Keratinocyte (primary cell): ENCODE measurements around the gene PPP1R36. TPM values are rescaled to one million over a fixed set of nuclear protein-coding genes. Genes with fewer than 3 reads are reported as not detected.

Source experiments
- DNase-seq: peaks from one replicate; pipeline ENCODE4 v3.0.0-alpha.2; 2011; ENCODE audit warnings: low read depth, missing footprints, low spot score
- FAIRE-seq: peaks from 2 replicates; lab custom pipeline; 2011; peaks lifted over from hg19 to GRCh38; lab: Jason Lieb, UNC
- H2AFZ ChIP-seq: 2 replicates; pipeline ENCODE4 v1.6.0; 2012; ENCODE audit warnings: low read length, control low read depth, inconsistent platforms; ENCODE audit not compliant: control insufficient read depth
- H3K27ac ChIP-seq: 2 replicates; pipeline ENCODE4 v1.5.1; 2011; ENCODE audit warnings: low read length; ENCODE audit not compliant: control insufficient read depth, insufficient read depth
- H3K27me3 ChIP-seq: 3 replicates; pipeline ENCODE4 v1.6.0; 2011; ENCODE audit warnings: low read length; ENCODE audit not compliant: control insufficient read depth, insufficient read depth; ENCODE audit errors: extremely low read depth
- H3K36me3 ChIP-seq, 2 experiments: 2 replicates in 1 of 2; 3 replicates in 1 of 2; pipeline ENCODE4 v1.5.1; 2011; ENCODE audit warnings: low read length in 2 of 2, mild to moderate bottlenecking in 1 of 2; ENCODE audit not compliant: control insufficient read depth in 2 of 2, insufficient read depth in 2 of 2; ENCODE audit errors: extremely low read depth in 1 of 2
- H3K4me1 ChIP-seq: 3 replicates; pipeline ENCODE4 v1.5.1; 2011; ENCODE audit warnings: low read length; ENCODE audit not compliant: control insufficient read depth, insufficient read depth; ENCODE audit errors: extremely low read depth
- H3K4me2 ChIP-seq: 3 replicates; pipeline ENCODE4 v1.6.0; 2011; ENCODE audit warnings: low read depth, low read length; ENCODE audit not compliant: control insufficient read depth, insufficient read depth; ENCODE audit errors: extremely low read depth
- H3K4me3 ChIP-seq, 3 experiments: fragments of 200-600 bp in 1 of 3; sonication (generic) in 1 of 3; 2 replicates in 2 of 3; 3 replicates in 1 of 3; pipeline ENCODE4 v1.5.1; 2011 to 2016; ENCODE audit warnings: low read length in 3 of 3, mild to moderate bottlenecking in 3 of 3, control low read depth in 2 of 3, inconsistent platforms in 1 of 3, low read depth in 1 of 3, mixed read lengths in 1 of 3, mixed run types in 1 of 3, moderate library complexity in 1 of 3; ENCODE audit not compliant: control insufficient read depth in 2 of 3, insufficient read depth in 2 of 3; ENCODE audit errors: extremely low read depth in 1 of 3
- H3K79me2 ChIP-seq: 2 replicates; pipeline ENCODE4 v1.6.0; 2012; ENCODE audit warnings: low read length; ENCODE audit not compliant: control insufficient read depth, insufficient read depth
- H3K9ac ChIP-seq: 3 replicates; pipeline ENCODE4 v1.6.0; 2011; ENCODE audit warnings: low read length; ENCODE audit not compliant: control insufficient read depth, insufficient read depth; ENCODE audit errors: extremely low read depth
- H3K9me1 ChIP-seq: 3 replicates; pipeline ENCODE4 v1.6.0; 2011; ENCODE audit warnings: low read length; ENCODE audit not compliant: control insufficient read depth, insufficient read depth; ENCODE audit errors: extremely low read depth
- H3K9me3 ChIP-seq: 2 replicates; pipeline ENCODE4 v1.5.1; 2012; ENCODE audit warnings: low read depth, low read length; ENCODE audit not compliant: control insufficient read depth
- H4K20me1 ChIP-seq: 3 replicates; pipeline ENCODE4 v1.6.0; 2011; ENCODE audit warnings: low read length; ENCODE audit not compliant: control insufficient read depth, insufficient read depth; ENCODE audit errors: extremely low read depth
- EZH2 ChIP-seq: IDR thresholded peaks from one replicate; pipeline ENCODE4 v1.6.1; 2012; ENCODE audit warnings: inconsistent platforms, mild to moderate bottlenecking, low read length, moderate library complexity
- dilution Hi-C: fragments of 300-500 bp; cut with MboI; formaldehyde crosslinking; loops from one replicate; pipeline ENCODE4 v1.7.0; 2020; ENCODE audit warnings: low sequenced_read_pairs; ENCODE audit not compliant: extremely low pct_ligation_motif_present
- polyA plus RNA-seq, 5 experiments: library from polyadenylated mRNA; depleted of rRNA in 3 of 5; stranded (reverse) in 3 of 5; stranded (forward) in 1 of 5; unstranded in 1 of 5; fragments of >200 nt; gene quantifications; 1 replicate in 1 of 5; 2 replicates in 3 of 5; 3 replicates in 1 of 5; pipeline versions ENCODE4 v1.2.1 to v1.2.3, GENCODE V29; 2011 to 2012; ENCODE audit warnings: missing spikeins in 2 of 5, low read depth in 1 of 5, low replicate concordance in 1 of 5
- TF ChIP-seq, protein P1 (sequence below), 3 experiments: IDR thresholded peaks in 1 of 3; conservative IDR thresholded peaks in 1 of 3; optimal IDR thresholded peaks in 1 of 3; 2 replicates in 2 of 3; 3 replicates in 1 of 3; pipeline versions ENCODE3 to v1.5.1; 2011; ENCODE audit warnings: low read length in 3 of 3, mild to moderate bottlenecking in 3 of 3, moderate library complexity in 2 of 3, control low read depth in 1 of 3, inconsistent platforms in 1 of 3; ENCODE audit not compliant: insufficient read depth in 2 of 3; ENCODE audit errors: extremely low read depth in 1 of 3

The PPP1R36 gene
- polyA plus RNA-seq, 1 donor (not counting 4 experiments of a cell fraction or from before 2014, with no cell fraction given) = 0.81 TPM

DNA sequence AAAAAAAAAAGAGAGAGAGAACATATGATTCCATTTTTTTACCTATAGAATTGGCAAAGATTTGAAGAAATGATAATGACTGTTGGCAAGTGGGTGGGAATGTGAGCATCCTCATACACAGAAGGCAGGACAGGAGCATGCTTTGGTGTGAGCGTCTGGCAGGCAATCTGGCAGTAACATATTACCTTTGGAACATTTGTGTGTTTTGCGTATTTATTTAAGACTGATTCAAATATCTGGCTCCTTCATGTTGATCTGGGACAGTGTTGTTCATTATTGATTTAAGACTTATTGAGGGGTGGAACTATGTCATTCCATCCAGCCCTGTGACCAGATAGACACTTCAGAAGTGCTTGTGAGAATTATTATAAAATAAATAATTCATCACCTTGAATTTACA lies 53.1 kb downstream of the PPP1R36 start:
- Histone ChIP-seq H3K79me2 (no peaks in the 10 kb centered on the region), H4K20me1 (no peaks in the 10 kb centered on the region), H3K9me1 (no peaks in the 10 kb centered on the region), H3K4me2 (no peak overlapping the region), H3K4me3 (no peak overlapping the region), H3K36me3 (no peaks in the 10 kb centered on the region), H3K9ac (no peak overlapping the region), H3K9me3 (no peaks in the 10 kb centered on the region), H3K27me3 (no peaks in the 10 kb centered on the region), H3K4me1 (peaks cover 35% of the 10 kb centered on the region), H3K27ac (no peak overlapping the region), H2AFZ (no peak overlapping the region)
- TF ChIP-seq, protein P1, sequence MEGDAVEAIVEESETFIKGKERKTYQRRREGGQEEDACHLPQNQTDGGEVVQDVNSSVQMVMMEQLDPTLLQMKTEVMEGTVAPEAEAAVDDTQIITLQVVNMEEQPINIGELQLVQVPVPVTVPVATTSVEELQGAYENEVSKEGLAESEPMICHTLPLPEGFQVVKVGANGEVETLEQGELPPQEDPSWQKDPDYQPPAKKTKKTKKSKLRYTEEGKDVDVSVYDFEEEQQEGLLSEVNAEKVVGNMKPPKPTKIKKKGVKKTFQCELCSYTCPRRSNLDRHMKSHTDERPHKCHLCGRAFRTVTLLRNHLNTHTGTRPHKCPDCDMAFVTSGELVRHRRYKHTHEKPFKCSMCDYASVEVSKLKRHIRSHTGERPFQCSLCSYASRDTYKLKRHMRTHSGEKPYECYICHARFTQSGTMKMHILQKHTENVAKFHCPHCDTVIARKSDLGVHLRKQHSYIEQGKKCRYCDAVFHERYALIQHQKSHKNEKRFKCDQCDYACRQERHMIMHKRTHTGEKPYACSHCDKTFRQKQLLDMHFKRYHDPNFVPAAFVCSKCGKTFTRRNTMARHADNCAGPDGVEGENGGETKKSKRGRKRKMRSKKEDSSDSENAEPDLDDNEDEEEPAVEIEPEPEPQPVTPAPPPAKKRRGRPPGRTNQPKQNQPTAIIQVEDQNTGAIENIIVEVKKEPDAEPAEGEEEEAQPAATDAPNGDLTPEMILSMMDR (optimal IDR thresholded peaks at IDR 0.05 in 1 of 3, IDR thresholded peaks at IDR 0.05 in 1 of 3, conservative IDR thresholded peaks at IDR 0.05 in 1 of 3; ENCODE audit: extremely low read depth in 1 of 3, insufficient read depth in 2 of 3, low read length in 3 of 3) = no peak
- DNase-seq (no peak), FAIRE-seq (no peak)
- dilution Hi-C loops = no loop called here

DNA sequence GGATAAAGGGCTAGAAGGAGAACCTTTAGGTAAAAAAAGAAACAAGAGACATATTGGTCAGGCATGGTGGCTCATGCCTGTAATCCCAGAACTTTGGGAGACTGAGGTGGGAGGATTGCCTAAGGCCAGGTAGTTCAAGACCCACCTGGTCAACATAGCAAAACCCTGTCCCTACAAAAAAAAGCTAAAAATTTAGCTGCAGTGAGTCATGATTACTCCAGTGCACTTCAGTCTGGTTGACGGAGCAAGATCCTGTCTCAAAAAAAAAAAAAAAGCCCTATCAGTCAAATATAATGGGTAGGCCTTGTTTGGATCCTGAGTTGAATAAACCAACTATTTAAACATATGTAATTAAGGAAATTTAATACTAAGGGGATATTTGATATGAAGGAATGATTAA lies 54.2 kb downstream of the PPP1R36 start:
- DNase-seq = no peak
- no peaks in the 10 kb centered on the region for H3K36me3 ChIP-seq

More for the DNA sequence above, 54.2 kb downstream of the PPP1R36 start:
- no peak for FAIRE-seq
- H2AFZ ChIP-seq = no peak overlapping the region
- no peak for TF ChIP-seq EZH2
- TF ChIP-seq, protein P1 (optimal IDR thresholded peaks at IDR 0.05 in 1 of 3, IDR thresholded peaks at IDR 0.05 in 1 of 3, conservative IDR thresholded peaks at IDR 0.05 in 1 of 3; ENCODE audit: extremely low read depth in 1 of 3, insufficient read depth in 2 of 3, low read length in 3 of 3) = no peak
- H3K9me1 ChIP-seq = no peaks in the 10 kb centered on the region
- H3K27me3 ChIP-seq = no peaks in the 10 kb centered on the region
- peak overlapping the region; percentile 2 for H3K4me2 ChIP-seq
- H3K4me3 ChIP-seq = no peak overlapping the region
- H3K9ac ChIP-seq = no peak overlapping the region
- peak overlapping the region; percentile 62 for H3K27ac ChIP-seq
- no peaks in the 10 kb centered on the region for H3K79me2 ChIP-seq
- H4K20me1 ChIP-seq = no peaks in the 10 kb centered on the region
- dilution Hi-C loops = no loop called here
- peaks cover 35% of the 10 kb centered on the region for H3K4me1 ChIP-seq
- H3K9me3 ChIP-seq = no peaks in the 10 kb centered on the region
